ENCODE measurements around the gene STARD3. TPM values are rescaled to one million over a fixed set of nuclear protein-coding genes. Genes with fewer than 3 reads are reported as not detected.
A peak's percentile ranks its signal among the peaks of the same experiment; 100 is the strongest.

The STARD3 gene
- total RNA-seq, 2 donors from 2014 or later, result 60.3 to 60.5 TPM

DNA sequence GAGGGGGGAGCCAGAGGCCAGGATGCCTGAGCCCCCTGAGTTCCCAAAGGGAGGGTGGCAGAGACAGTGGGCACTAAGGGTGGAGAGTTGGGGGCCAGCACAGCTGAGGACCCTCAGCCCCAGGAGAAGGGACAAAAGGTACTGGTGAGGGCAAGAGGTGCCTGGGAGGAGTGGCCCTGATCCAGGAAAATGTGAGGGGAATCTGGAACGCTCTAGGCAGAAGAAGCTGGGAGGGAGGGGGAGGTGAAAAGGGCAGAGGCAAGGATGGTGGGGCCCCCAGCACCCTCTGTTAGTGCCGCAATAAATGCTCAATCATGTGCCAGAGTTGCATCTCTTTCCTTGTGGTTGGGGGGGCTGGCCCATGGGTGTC lies 29.3 kb downstream of the STARD3 start:
- no peak overlapping the region for H3K27ac ChIP-seq (ENCODE audit: low read depth, low read length)
- H3K4me3 ChIP-seq (ENCODE audit: low read length), result no peak overlapping the region
- 75 to 93% methylated on average over 2 of the region's 2 CpGs for WGBS, 2 experiments (ENCODE audit: insufficient coverage in 1 of 2, insufficient read length in 1 of 2)
- no peak overlapping the region for H3K27ac Mint-ChIP-seq
- H3K4me1 ChIP-seq (ENCODE audit: control insufficient read depth, insufficient read depth, low read length), result no peaks in the 10 kb centered on the region
- H3K27me3 Mint-ChIP-seq (ENCODE audit: insufficient read depth), result peaks cover 59% of the 10 kb centered on the region
- H3K36me3 ChIP-seq (ENCODE audit: control insufficient read depth, insufficient read depth, low read length), result peaks cover 7% of the 10 kb centered on the region
- H3K4me3 Mint-ChIP-seq, result no peak overlapping the region
- H3K9me3 ChIP-seq (ENCODE audit: control insufficient read depth, low read length), result no peaks in the 10 kb centered on the region
- H3K9me3 Mint-ChIP-seq, result no peaks in the 10 kb centered on the region
- TF ChIP-seq, protein P1, sequence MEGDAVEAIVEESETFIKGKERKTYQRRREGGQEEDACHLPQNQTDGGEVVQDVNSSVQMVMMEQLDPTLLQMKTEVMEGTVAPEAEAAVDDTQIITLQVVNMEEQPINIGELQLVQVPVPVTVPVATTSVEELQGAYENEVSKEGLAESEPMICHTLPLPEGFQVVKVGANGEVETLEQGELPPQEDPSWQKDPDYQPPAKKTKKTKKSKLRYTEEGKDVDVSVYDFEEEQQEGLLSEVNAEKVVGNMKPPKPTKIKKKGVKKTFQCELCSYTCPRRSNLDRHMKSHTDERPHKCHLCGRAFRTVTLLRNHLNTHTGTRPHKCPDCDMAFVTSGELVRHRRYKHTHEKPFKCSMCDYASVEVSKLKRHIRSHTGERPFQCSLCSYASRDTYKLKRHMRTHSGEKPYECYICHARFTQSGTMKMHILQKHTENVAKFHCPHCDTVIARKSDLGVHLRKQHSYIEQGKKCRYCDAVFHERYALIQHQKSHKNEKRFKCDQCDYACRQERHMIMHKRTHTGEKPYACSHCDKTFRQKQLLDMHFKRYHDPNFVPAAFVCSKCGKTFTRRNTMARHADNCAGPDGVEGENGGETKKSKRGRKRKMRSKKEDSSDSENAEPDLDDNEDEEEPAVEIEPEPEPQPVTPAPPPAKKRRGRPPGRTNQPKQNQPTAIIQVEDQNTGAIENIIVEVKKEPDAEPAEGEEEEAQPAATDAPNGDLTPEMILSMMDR (conservative IDR thresholded peaks at IDR 0.05), result no peak
- H3K4me1 Mint-ChIP-seq, result peaks cover 11% of the 10 kb centered on the region
- peaks cover 48% of the 10 kb centered on the region for H3K27me3 ChIP-seq (ENCODE audit: control insufficient read depth, insufficient read depth, low read length, poor library complexity, severe bottlenecking)
- H3K9ac ChIP-seq (ENCODE audit: extremely low read depth, low read length, poor library complexity, severe bottlenecking), result no peak overlapping the region
- H3K36me3 Mint-ChIP-seq (ENCODE audit: low read depth), result peaks cover 3% of the 10 kb centered on the region
- DNase-seq, result no peak

DNA sequence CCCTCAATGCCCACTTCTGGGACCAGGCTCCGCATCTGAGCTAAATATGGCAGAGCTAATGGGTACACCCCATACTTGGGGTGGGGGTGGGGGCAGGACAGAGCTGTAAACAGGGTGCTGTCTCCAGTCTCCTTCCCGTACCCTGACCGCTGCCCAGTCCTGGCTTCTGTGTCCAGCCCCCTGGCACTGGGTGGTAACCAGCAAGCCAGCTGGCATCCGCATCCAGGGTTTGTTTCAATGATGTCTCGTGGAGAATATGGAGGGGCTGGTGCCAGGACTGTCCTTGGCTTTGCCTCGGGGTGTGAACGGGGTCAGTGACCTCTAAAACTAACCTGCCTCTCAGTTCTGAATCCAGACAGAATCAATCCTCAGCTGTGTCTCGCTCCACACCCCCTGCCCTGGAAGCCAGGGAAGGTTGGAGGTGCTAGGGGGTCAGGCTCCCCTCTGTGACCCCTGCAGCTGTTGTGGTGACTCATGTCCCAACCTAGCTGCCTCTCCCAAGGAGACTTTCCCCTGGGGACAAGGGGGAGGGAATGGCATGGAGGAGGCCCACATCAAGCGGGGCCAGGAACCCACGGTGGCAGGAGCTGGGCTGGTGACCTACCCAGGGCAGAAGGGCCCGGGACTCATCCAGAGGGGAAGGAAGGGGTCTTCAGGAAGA lies 29.8 kb downstream of the STARD3 start:
- Histone ChIP-seq H3K9ac (ENCODE audit: extremely low read depth, low read length, poor library complexity, severe bottlenecking) (no peak overlapping the region), H3K9me3 (ENCODE audit: control insufficient read depth, low read length) (no peaks in the 10 kb centered on the region), H3K4me1 (ENCODE audit: control insufficient read depth, insufficient read depth, low read length) (no peaks in the 10 kb centered on the region), H3K4me3 (ENCODE audit: low read length) (no peak overlapping the region), H3K27ac (ENCODE audit: low read depth, low read length) (no peak overlapping the region), H3K27me3 (ENCODE audit: control insufficient read depth, insufficient read depth, low read length, poor library complexity, severe bottlenecking) (peaks cover 50% of the 10 kb centered on the region), H3K36me3 (ENCODE audit: control insufficient read depth, insufficient read depth, low read length) (peaks cover 5% of the 10 kb centered on the region)
- H3K27ac Mint-ChIP-seq, result no peak overlapping the region
- TF ChIP-seq, protein P1 (conservative IDR thresholded peaks at IDR 0.05), result no peak
- H3K27me3 Mint-ChIP-seq (ENCODE audit: insufficient read depth), result peaks cover 59% of the 10 kb centered on the region
- 84 to 86% methylated on average over 6 to 11 of the region's 11 CpGs for WGBS, 2 experiments (ENCODE audit: insufficient coverage in 1 of 2, insufficient read length in 1 of 2)
- no peaks in the 10 kb centered on the region for H3K9me3 Mint-ChIP-seq
- peak overlapping the region; percentile 40 for H3K4me3 Mint-ChIP-seq
- no peaks in the 10 kb centered on the region for H3K36me3 Mint-ChIP-seq (ENCODE audit: low read depth)
- H3K4me1 Mint-ChIP-seq, result peaks cover 11% of the 10 kb centered on the region
- no peak for DNase-seq

DNA sequence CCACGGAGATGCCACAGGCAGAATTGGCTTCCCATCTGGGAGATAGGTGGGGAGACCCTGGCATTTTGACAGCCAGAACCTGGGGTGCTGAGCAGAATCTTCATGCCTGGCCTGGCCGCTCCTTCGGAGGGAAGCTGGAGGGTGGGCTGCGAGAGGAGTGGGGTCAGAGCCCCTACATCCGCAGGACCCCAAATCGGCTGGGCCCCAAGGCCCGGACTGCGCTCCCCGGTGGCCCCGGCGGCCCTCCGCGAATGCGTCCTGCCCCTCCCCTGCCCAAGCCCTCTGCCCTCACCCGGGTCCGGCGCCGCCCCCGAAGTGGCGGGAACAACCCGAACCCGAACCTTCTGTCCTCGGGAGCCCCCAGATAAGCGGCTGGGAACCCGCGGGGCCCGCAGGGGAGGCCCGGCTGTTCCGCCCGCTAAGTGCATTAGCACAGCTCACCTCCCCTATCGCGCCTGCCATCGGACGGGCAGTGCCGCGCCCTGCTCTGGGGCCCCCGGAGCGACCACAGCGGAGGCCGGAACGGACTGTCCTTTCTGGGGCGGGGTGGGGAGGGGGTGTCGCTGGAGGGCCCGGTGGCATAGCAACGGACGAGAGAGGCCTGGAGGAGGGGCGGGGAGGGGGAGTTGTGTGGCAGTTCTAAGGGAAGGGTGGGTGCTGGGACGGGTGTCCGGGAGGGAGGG lies 30.5 kb downstream of the STARD3 start:
- Mint-ChIP-seq H3K27ac (no peak overlapping the region), H3K4me3 (peak overlapping the region; percentile 40), H3K4me1 (peaks cover 12% of the 10 kb centered on the region), H3K9me3 (no peaks in the 10 kb centered on the region), H3K27me3 (ENCODE audit: insufficient read depth) (peaks cover 62% of the 10 kb centered on the region), H3K36me3 (ENCODE audit: low read depth) (no peaks in the 10 kb centered on the region)
- H3K27me3 ChIP-seq (ENCODE audit: control insufficient read depth, insufficient read depth, low read length, poor library complexity, severe bottlenecking), result peaks cover 50% of the 10 kb centered on the region
- no peaks in the 10 kb centered on the region for H3K36me3 ChIP-seq (ENCODE audit: control insufficient read depth, insufficient read depth, low read length)
- DNase-seq, result peak; percentile 79
- H3K27ac ChIP-seq (ENCODE audit: low read depth, low read length), result no peak overlapping the region
- TF ChIP-seq, protein P1 (conservative IDR thresholded peaks at IDR 0.05), result no peak
- no peaks in the 10 kb centered on the region for H3K4me1 ChIP-seq (ENCODE audit: control insufficient read depth, insufficient read depth, low read length)
- no peak overlapping the region for H3K9ac ChIP-seq (ENCODE audit: extremely low read depth, low read length, poor library complexity, severe bottlenecking)
- WGBS, 2 experiments (ENCODE audit: insufficient coverage in 1 of 2, insufficient read length in 1 of 2), result 15 to 18% methylated on average over 20 to 49 of the region's 49 CpGs
- H3K4me3 ChIP-seq (ENCODE audit: low read length), result no peak overlapping the region
- no peaks in the 10 kb centered on the region for H3K9me3 ChIP-seq (ENCODE audit: control insufficient read depth, low read length)
